Fibroblast of lung (primary cell): Measurements from ENCODE around the gene LIMA1. TPM values are rescaled to one million over a fixed set of nuclear protein-coding genes. Genes with fewer than 3 reads are reported as not detected.

Source experiments
- DNase-seq, 2 donors: peaks; one replicate each; pipeline versions ENCODE4 v3.0.0 to v3.0.0-alpha.2; 2010; ENCODE audit warnings: low read depth in 2 of 2
- H2AFZ ChIP-seq: 2 replicates; pipeline ENCODE4 v1.5.1; 2012; ENCODE audit warnings: low read length, control low read depth, inconsistent platforms
- H3K27ac ChIP-seq: 2 replicates; pipeline ENCODE4 v1.5.1; 2011; ENCODE audit warnings: low read length, control low read depth; ENCODE audit not compliant: insufficient read depth
- H3K27me3 ChIP-seq: 2 replicates; pipeline ENCODE4 v1.5.1; 2011; ENCODE audit warnings: mild to moderate bottlenecking, low read length; ENCODE audit not compliant: control insufficient read depth, insufficient read depth
- H3K36me3 ChIP-seq: 2 replicates; pipeline ENCODE4 v1.5.1; 2011; ENCODE audit warnings: low read length; ENCODE audit not compliant: control insufficient read depth, insufficient read depth
- H3K4me1 ChIP-seq: 2 replicates; pipeline ENCODE4 v1.5.1; 2011; ENCODE audit warnings: low read length; ENCODE audit not compliant: control insufficient read depth, insufficient read depth; ENCODE audit errors: extremely low read depth
- H3K4me2 ChIP-seq: 2 replicates; pipeline ENCODE4 v1.5.1; 2011; ENCODE audit warnings: low read length, control low read depth; ENCODE audit not compliant: insufficient read depth; ENCODE audit errors: extremely low read depth
- H3K4me3 ChIP-seq, 4 experiments: fragments of 200-600 bp in 1 of 4; sonication (generic) in 1 of 4; replicated peaks in 1 of 4; 2 replicates each; pipeline ENCODE4 v1.5.1; 2011 to 2016; ENCODE audit warnings: low read length in 4 of 4, low read depth in 3 of 4, mild to moderate bottlenecking in 3 of 4, control low read depth in 2 of 4, inconsistent platforms in 1 of 4, mixed read lengths in 1 of 4; ENCODE audit not compliant: insufficient read depth in 1 of 4; ENCODE audit errors: control extremely low read depth in 1 of 4
- H3K79me2 ChIP-seq: 2 replicates; pipeline ENCODE4 v1.5.1; 2012; ENCODE audit warnings: mild to moderate bottlenecking, low read length, inconsistent platforms; ENCODE audit not compliant: control insufficient read depth, insufficient read depth
- H3K9ac ChIP-seq: 2 replicates; pipeline ENCODE4 v1.5.1; 2011; ENCODE audit warnings: mild to moderate bottlenecking, low read length, control low read depth; ENCODE audit not compliant: insufficient read depth
- H3K9me3 ChIP-seq: 2 replicates; pipeline ENCODE4 v1.5.1; 2012; ENCODE audit warnings: low read depth, low read length; ENCODE audit not compliant: control insufficient read depth, insufficient read depth
- H4K20me1 ChIP-seq: 2 replicates; pipeline ENCODE4 v1.5.1; 2011; ENCODE audit warnings: low read length; ENCODE audit not compliant: control insufficient read depth, insufficient read depth; ENCODE audit errors: extremely low read depth
- EZH2 ChIP-seq: IDR thresholded peaks from 2 replicates; pipeline ENCODE4 v1.5.1; 2012; ENCODE audit warnings: low read length, control low read depth, mild to moderate bottlenecking; ENCODE audit errors: missing control alignments
- polyA plus RNA-seq, 2 donors: library from polyadenylated mRNA; depleted of rRNA in 1 of 2; stranded (reverse) in 1 of 2; unstranded in 1 of 2; fragments of >200 nt; gene quantifications; 2 replicates each; pipeline ENCODE4 v1.2.1, GENCODE V29; 2011 to 2012; ENCODE audit warnings: missing spikeins in 1 of 2
- total RNA-seq: library from RNA; depleted of rRNA; stranded (reverse); fragments of >200 nt; gene quantifications from 2 replicates; pipeline ENCODE4 v1.2.1, GENCODE V29; 2014
- TF ChIP-seq, protein P1 (sequence below), 2 donors: IDR thresholded peaks in 1 of 2; conservative IDR thresholded peaks in 1 of 2; 1 replicate in 1 of 2; 2 replicates in 1 of 2; pipeline ENCODE4 v1.5.1; 2011 to 2012; ENCODE audit warnings: low read length in 2 of 2, control low read depth in 1 of 2, inconsistent platforms in 1 of 2, low read depth in 1 of 2, mild to moderate bottlenecking in 1 of 2

The LIMA1 gene
- total and polyA plus RNA-seq, 2 donors (not counting 1 experiment from before 2014, with no cell fraction given), result 171 to 308 TPM

DNA sequence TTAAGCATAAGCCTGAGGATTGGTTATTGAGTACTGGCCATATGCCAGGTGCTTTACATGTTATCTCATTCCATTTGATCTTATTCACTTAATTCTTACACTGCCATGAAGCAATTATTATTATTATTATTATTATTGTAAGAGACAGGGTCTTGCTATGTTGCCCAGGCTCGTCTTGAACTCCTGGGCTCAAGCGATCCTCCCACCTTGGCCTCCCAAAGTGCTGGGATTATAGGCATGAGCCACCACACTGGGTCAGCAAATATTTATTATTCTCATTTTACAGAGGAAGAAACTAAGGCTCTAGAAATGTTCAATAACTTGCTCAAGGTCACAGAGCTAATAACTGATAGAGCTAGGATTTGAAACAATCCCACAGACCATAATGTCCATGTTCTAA lies 14.8 kb downstream of the LIMA1 start:
- Histone ChIP-seq H3K79me2 (no peaks in the 10 kb centered on the region), H3K9me3 (no peaks in the 10 kb centered on the region), H3K4me3 (no peak overlapping the region), H4K20me1 (no peaks in the 10 kb centered on the region), H3K36me3 (no peaks in the 10 kb centered on the region), H3K27ac (no peak overlapping the region), H3K9ac (no peak overlapping the region), H3K4me1 (no peaks in the 10 kb centered on the region), H3K4me2 (no peak overlapping the region), H2AFZ (no peak overlapping the region), H3K27me3 (no peaks in the 10 kb centered on the region)
- DNase-seq, result no peak
- TF ChIP-seq, protein P1, sequence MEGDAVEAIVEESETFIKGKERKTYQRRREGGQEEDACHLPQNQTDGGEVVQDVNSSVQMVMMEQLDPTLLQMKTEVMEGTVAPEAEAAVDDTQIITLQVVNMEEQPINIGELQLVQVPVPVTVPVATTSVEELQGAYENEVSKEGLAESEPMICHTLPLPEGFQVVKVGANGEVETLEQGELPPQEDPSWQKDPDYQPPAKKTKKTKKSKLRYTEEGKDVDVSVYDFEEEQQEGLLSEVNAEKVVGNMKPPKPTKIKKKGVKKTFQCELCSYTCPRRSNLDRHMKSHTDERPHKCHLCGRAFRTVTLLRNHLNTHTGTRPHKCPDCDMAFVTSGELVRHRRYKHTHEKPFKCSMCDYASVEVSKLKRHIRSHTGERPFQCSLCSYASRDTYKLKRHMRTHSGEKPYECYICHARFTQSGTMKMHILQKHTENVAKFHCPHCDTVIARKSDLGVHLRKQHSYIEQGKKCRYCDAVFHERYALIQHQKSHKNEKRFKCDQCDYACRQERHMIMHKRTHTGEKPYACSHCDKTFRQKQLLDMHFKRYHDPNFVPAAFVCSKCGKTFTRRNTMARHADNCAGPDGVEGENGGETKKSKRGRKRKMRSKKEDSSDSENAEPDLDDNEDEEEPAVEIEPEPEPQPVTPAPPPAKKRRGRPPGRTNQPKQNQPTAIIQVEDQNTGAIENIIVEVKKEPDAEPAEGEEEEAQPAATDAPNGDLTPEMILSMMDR (conservative IDR thresholded peaks at IDR 0.05 in 1 of 2, IDR thresholded peaks at IDR 0.05 in 1 of 2; ENCODE audit: low read depth in 1 of 2, low read length in 2 of 2), result no peak
- no peak for TF ChIP-seq EZH2

DNA sequence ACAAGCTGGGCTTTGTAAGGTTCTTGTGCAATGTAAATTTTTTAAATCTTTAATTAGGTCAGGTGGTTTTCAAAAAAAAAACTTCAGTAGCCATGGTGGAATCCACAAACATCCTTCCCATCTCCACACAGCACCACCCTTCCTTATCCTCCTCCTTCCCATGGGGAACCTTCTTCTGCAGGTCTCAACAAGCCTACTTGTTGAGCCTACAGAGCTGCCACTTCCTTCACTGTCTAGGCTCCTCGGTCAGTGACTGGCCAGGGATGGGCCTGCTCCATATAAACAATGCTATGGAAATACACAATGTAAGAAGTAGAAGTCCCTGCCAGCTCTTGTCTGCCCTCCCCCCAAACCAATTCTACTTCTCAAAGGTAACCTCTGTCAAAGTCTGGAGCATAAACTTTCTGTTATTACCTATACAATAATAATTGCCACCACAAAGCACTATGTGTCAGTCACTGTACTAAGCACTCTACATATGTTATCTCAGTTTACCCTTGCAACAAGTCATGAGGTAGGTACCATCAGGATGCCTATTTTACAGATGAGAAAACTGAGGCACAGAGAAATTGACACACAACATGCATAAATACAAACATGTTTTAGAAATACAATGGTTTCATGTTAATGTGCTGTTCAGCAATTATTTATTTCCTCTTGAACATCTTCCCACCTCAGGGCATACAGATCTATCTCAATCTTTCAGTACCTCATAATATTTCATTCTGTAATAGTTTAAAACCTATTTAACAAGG lies 17.4 kb downstream of the LIMA1 start:
- DNase-seq, result no peak
- no peaks in the 10 kb centered on the region for H3K36me3 ChIP-seq
- no peak overlapping the region for H3K4me3 ChIP-seq
- no peaks in the 10 kb centered on the region for H4K20me1 ChIP-seq
- H3K27ac ChIP-seq, result no peak overlapping the region
- H3K27me3 ChIP-seq, result no peaks in the 10 kb centered on the region
- no peak overlapping the region for H2AFZ ChIP-seq
- H3K79me2 ChIP-seq, result no peaks in the 10 kb centered on the region
- no peak overlapping the region for H3K9ac ChIP-seq
- no peaks in the 10 kb centered on the region for H3K9me3 ChIP-seq
- H3K4me1 ChIP-seq, result no peaks in the 10 kb centered on the region
- H3K4me2 ChIP-seq, result no peak overlapping the region
- TF ChIP-seq EZH2, result no peak
- TF ChIP-seq, protein P1 (conservative IDR thresholded peaks at IDR 0.05 in 1 of 2, IDR thresholded peaks at IDR 0.05 in 1 of 2; ENCODE audit: low read depth in 1 of 2, low read length in 2 of 2), result no peak

DNA sequence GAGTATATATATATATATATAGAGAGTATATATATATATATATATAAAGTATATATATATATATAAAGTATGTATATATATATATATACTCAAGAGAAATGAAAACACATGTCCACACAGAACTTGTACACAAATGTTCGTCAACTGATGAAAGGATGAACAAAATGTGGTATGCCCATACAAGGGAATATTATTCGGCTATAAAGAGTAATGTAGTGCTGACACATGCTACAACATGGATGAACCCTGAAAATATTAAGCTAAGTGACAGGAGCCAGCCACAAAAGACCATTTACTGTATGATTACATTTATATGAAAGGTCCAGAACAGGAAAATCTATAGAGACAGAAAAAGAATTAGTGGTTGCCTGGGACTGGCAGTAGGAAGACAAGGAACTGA lies 19.5 kb downstream of the LIMA1 start:
- H3K9ac ChIP-seq, result no peak overlapping the region
- DNase-seq, result no peak
- no peaks in the 10 kb centered on the region for H3K36me3 ChIP-seq
- H3K4me1 ChIP-seq, result no peaks in the 10 kb centered on the region
- H3K27ac ChIP-seq, result no peak overlapping the region
- no peaks in the 10 kb centered on the region for H3K79me2 ChIP-seq
- no peaks in the 10 kb centered on the region for H3K27me3 ChIP-seq
- H3K9me3 ChIP-seq, result no peaks in the 10 kb centered on the region
- no peak for TF ChIP-seq EZH2
- TF ChIP-seq, protein P1 (conservative IDR thresholded peaks at IDR 0.05 in 1 of 2, IDR thresholded peaks at IDR 0.05 in 1 of 2; ENCODE audit: low read depth in 1 of 2, low read length in 2 of 2), result no peak
- no peak overlapping the region for H2AFZ ChIP-seq
- H3K4me2 ChIP-seq, result no peak overlapping the region
- no peaks in the 10 kb centered on the region for H4K20me1 ChIP-seq
- H3K4me3 ChIP-seq, result no peak overlapping the region
